ENCODE results near the gene ANKRD1.

DNA sequence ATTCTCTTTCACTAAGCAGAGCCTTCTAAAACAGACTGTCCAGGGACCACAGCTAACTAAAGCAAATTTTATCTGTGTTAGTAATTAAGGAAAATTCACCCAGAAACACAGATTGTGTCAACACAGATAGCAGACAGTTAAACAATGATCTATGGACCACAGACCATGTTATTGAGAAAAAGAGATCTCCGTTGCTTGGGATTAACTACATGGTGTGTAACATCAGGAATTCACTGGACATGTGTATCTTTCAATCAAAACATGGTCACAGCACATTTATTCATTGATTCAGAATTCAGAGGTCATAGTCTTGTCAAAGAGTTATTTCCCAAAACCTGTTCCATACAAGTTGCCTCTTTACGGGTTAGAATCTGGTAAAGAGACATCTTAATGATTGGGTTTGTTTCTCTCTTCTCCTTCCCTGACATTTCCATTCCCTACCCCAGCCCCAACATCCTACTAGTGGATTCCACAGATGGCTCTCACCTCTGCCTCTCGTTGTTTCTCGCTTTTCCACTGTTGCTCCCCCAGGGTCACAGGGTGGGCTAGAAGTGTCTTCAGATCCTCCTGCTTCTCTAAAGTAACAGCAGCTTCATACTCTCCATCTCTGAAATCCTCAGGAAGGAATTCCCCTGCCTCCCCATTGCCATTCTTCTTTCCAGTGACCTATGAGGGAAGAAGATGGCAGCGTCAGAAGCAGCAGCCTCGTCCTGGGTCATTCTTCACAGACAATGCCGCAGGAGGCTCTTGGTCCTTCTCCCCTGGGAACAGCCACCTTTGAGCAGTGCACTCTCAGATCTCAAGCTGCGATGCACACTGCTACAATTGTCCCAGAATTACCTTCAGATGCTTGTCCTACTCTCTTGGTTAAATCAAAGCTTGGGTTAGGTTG is 958 bp downstream of the ANKRD1 start:
- TF ChIP-seq POLR2A (IDR thresholded peaks at IDR 0.05; ENCODE audit: low read depth, low read length) (peak; percentile 98), POLR2AphosphoS5 (IDR thresholded peaks at IDR 0.05; ENCODE audit: insufficient read depth, low read depth, low read length) (peak; percentile 77)
- TF ChIP-seq, protein P1, sequence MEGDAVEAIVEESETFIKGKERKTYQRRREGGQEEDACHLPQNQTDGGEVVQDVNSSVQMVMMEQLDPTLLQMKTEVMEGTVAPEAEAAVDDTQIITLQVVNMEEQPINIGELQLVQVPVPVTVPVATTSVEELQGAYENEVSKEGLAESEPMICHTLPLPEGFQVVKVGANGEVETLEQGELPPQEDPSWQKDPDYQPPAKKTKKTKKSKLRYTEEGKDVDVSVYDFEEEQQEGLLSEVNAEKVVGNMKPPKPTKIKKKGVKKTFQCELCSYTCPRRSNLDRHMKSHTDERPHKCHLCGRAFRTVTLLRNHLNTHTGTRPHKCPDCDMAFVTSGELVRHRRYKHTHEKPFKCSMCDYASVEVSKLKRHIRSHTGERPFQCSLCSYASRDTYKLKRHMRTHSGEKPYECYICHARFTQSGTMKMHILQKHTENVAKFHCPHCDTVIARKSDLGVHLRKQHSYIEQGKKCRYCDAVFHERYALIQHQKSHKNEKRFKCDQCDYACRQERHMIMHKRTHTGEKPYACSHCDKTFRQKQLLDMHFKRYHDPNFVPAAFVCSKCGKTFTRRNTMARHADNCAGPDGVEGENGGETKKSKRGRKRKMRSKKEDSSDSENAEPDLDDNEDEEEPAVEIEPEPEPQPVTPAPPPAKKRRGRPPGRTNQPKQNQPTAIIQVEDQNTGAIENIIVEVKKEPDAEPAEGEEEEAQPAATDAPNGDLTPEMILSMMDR (IDR thresholded peaks at IDR 0.05; ENCODE audit: extremely low read depth in 1 of 2, insufficient read depth in 1 of 2, low read depth in 1 of 2, low read length in 2 of 2): no peak
